ENCODE measurements around the gene SSR1.

DNA sequence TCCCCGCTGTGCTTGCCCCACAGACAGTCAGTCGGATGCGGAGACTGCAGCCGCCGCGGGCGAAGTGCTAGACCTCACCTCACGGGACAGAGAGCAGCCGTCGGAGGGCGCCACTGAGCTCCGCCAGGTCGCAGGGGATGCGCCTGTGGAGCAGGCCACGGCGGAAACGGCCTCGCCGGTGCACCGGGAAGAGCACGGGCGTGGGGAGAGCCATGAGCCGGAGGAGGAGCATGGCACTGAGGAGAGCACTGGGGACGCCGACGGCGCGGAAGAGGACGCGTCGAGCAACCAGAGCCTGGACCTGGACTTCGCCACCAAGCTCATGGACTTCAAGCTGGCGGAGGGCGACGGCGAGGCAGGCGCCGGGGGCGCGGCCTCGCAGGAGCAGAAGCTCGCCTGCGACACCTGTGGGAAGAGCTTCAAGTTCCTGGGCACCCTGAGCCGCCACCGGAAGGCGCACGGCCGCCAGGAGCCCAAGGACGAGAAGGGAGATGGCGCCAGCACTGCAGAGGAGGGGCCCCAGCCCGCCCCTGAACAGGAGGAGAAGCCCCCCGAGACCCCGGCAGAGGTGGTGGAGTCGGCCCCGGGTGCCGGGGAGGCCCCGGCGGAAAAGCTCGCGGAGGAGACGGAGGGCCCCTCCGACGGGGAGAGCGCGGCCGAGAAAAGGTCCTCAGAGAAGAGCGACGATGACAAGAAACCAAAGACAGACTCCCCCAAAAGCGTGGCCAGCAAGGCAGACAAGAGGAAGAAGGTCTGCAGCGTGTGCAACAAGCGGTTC lies 66.4 kb downstream of the SSR1 start:
- TF ChIP-seq POU5F1 (IDR thresholded peaks at IDR 0.05; ENCODE audit: borderline replicate concordance, low read depth, low read length, partially characterized antibody) (no peak), E2F8 (IDR thresholded peaks at IDR 0.05; ENCODE audit: low read depth, partially characterized antibody) (no peak), ZNF174 (CRISPR knock-in tag; IDR thresholded peaks at IDR 0.05) (no peak), ELK1 (CRISPR knock-in tag; IDR thresholded peaks at IDR 0.05) (no peak)
- TF ChIP-seq, protein P1, sequence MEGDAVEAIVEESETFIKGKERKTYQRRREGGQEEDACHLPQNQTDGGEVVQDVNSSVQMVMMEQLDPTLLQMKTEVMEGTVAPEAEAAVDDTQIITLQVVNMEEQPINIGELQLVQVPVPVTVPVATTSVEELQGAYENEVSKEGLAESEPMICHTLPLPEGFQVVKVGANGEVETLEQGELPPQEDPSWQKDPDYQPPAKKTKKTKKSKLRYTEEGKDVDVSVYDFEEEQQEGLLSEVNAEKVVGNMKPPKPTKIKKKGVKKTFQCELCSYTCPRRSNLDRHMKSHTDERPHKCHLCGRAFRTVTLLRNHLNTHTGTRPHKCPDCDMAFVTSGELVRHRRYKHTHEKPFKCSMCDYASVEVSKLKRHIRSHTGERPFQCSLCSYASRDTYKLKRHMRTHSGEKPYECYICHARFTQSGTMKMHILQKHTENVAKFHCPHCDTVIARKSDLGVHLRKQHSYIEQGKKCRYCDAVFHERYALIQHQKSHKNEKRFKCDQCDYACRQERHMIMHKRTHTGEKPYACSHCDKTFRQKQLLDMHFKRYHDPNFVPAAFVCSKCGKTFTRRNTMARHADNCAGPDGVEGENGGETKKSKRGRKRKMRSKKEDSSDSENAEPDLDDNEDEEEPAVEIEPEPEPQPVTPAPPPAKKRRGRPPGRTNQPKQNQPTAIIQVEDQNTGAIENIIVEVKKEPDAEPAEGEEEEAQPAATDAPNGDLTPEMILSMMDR (IDR thresholded peaks at IDR 0.05 in 2 of 3, conservative IDR thresholded peaks at IDR 0.05 in 1 of 3; ENCODE audit: insufficient read depth in 2 of 3, low read depth in 1 of 3, low read length in 3 of 3), result 0 out of 6 replicates have a peak, but pooled peaks of 2 of the 3 experiments have one; percentile 1 to 7
